B cell (primary cell): ENCODE data around the gene RHOV. TPM values are rescaled to one million over a fixed set of nuclear protein-coding genes. Genes with fewer than 3 reads are reported as not detected.

ENCODE experiments used
- ATAC-seq: fragments of 200-7000 bp; cut with Tn5 transposase; one replicate; pipeline ENCODE4 v1.10.0; 2021; ENCODE audit warnings: low read depth, mild to moderate bottlenecking, moderate number of reproducible peaks, moderate library complexity
- CTCF ChIA-PET: fragments of 350-600 bp; sonication (Branson Sonifier 250); formaldehyde crosslinking; loops from one replicate; lab custom pipeline; 2021; ENCODE audit warnings: antibody characterized with exemption, inconsistent platforms; lab: Charles Lee
- POLR2A ChIA-PET: fragments of 350-600 bp; sonication (Branson Sonifier 250); formaldehyde crosslinking; loops from one replicate; lab custom pipeline; 2021; ENCODE audit warnings: antibody characterized with exemption; lab: Charles Lee
- DNase-seq: peaks from one replicate; pipeline ENCODE4 v3.0.0; 2013
- H2AFZ ChIP-seq: 2 replicates; pipeline ENCODE4 v1.6.1; 2012; ENCODE audit warnings: mild to moderate bottlenecking, low read depth, low read length; ENCODE audit not compliant: insufficient read depth, poor library complexity, severe bottlenecking
- H3K27ac ChIP-seq, 2 donors: 1 replicate in 1 of 2; 2 replicates in 1 of 2; pipeline ENCODE4 v1.5.1; 2012 to 2013; ENCODE audit warnings: low read length in 2 of 2, mild to moderate bottlenecking in 2 of 2, moderate library complexity in 1 of 2
- H3K27me3 ChIP-seq, 4 experiments: fragments of 200-600 bp in 1 of 4; sonication (generic) in 1 of 4; replicated peaks in 1 of 4; 1 replicate in 2 of 4; 2 replicates in 2 of 4; pipeline versions ENCODE4 v1.6.1 to v1.7.0; 2013 to 2016; ENCODE audit warnings: low read length in 3 of 4, mild to moderate bottlenecking in 2 of 4, mixed read lengths in 1 of 4, moderate library complexity in 1 of 4; ENCODE audit not compliant: insufficient read depth in 4 of 4, control insufficient read depth in 3 of 4; ENCODE audit errors: control extremely low read depth in 1 of 4
- H3K36me3 ChIP-seq, 2 experiments: replicated peaks in 1 of 2; 1 replicate in 1 of 2; 2 replicates in 1 of 2; pipeline versions ENCODE4 v1.6.1 to v1.7.1; 2013; ENCODE audit warnings: low read length in 1 of 2; ENCODE audit not compliant: insufficient read depth in 2 of 2, control insufficient read depth in 1 of 2; ENCODE audit errors: control extremely low read depth in 1 of 2, extremely low read depth in 1 of 2
- H3K4me1 ChIP-seq, 2 donors: fragments of 200-600 bp in 1 of 2; sonication (generic) in 1 of 2; 1 replicate in 1 of 2; 2 replicates in 1 of 2; pipeline versions ENCODE4 v1.5.1 to v1.6.1; 2013 to 2017; ENCODE audit warnings: low read length in 2 of 2; ENCODE audit not compliant: control insufficient read depth in 2 of 2, insufficient read depth in 2 of 2
- H3K4me2 ChIP-seq: replicated peaks from 2 replicates; pipeline ENCODE3; 2012; ENCODE audit warnings: mild to moderate bottlenecking, low read depth, low read length; ENCODE audit not compliant: poor library complexity, severe bottlenecking
- H3K4me3 ChIP-seq, 5 experiments: fragments of 200-600 bp in 1 of 5; sonication (generic) in 1 of 5; 1 replicate in 3 of 5; 2 replicates in 2 of 5; pipeline versions ENCODE4 v1.5.1 to v1.7.0; 2011 to 2016; ENCODE audit warnings: low read length in 4 of 5, mild to moderate bottlenecking in 4 of 5, low read depth in 2 of 5, control low read depth in 1 of 5, moderate library complexity in 1 of 5; ENCODE audit not compliant: insufficient read depth in 1 of 5; ENCODE audit errors: control extremely low read depth in 1 of 5, extremely low read depth in 1 of 5
- H3K79me2 ChIP-seq: fragments of 200-600 bp; sonication (generic); one replicate; pipeline ENCODE4 v1.6.0; 2016; ENCODE audit warnings: low read length; ENCODE audit not compliant: control insufficient read depth, insufficient read depth
- H3K9ac ChIP-seq: fragments of 200-600 bp; sonication (generic); 2 replicates; pipeline ENCODE4 v1.6.1; 2017; ENCODE audit warnings: mild to moderate bottlenecking, low read length, moderate library complexity
- H3K9me3 ChIP-seq, 3 donors: one replicate each; pipeline versions ENCODE4 v1.6.1 to v1.7.1; 2013; ENCODE audit warnings: low read length in 2 of 3; ENCODE audit not compliant: control insufficient read depth in 2 of 3, insufficient read depth in 1 of 3; ENCODE audit errors: control extremely low read depth in 1 of 3
- H4K20me1 ChIP-seq: 2 replicates; pipeline ENCODE4 v1.6.0; 2012; ENCODE audit warnings: mild to moderate bottlenecking, low read length; ENCODE audit not compliant: insufficient read depth, control insufficient read depth, poor library complexity, severe bottlenecking
- H3K27ac Mint-ChIP-seq: one replicate; pipeline ENCODE4 v1.8.0; 2021; ENCODE audit warnings: mixed read lengths
- H3K27me3 Mint-ChIP-seq: one replicate; pipeline ENCODE4 v1.8.0; 2021; ENCODE audit warnings: mixed read lengths
- H3K4me1 Mint-ChIP-seq: one replicate; pipeline ENCODE4 v1.8.0; 2021; ENCODE audit warnings: mixed read lengths
- H3K4me3 Mint-ChIP-seq: one replicate; pipeline ENCODE4 v1.8.0; 2021; ENCODE audit warnings: mixed read lengths
- H3K9me3 Mint-ChIP-seq: one replicate; pipeline ENCODE4 v1.8.0; 2022; ENCODE audit warnings: mixed read lengths; ENCODE audit not compliant: insufficient read depth
- CTCF ChIP-seq: fragments of 200-600 bp; IDR thresholded peaks from one replicate; pipeline ENCODE4 v1.8.0; 2022; ENCODE audit warnings: antibody characterized with exemption, mild to moderate bottlenecking
- EZH2 ChIP-seq: IDR thresholded peaks from 2 replicates; pipeline ENCODE4 v1.6.1; 2012; ENCODE audit warnings: borderline replicate concordance, low read depth, mild to moderate bottlenecking, moderate library complexity, low read length; ENCODE audit not compliant: insufficient read depth, poor library complexity, severe bottlenecking
- WGBS: methylation state at CpG from one replicate; pipeline ENCODE4 v1.1.5; 2013; ENCODE audit warnings: missing lambda C conversion rate; ENCODE audit not compliant: insufficient coverage; 5-methylcytosine and 5-hydroxymethylcytosine counted together
- intact Hi-C: fragments of 100-400 bp; cut with micrococcal nuclease; formaldehyde crosslinking; loops from one replicate; pipeline ENCODE4 v1.10.0; 2022
- polyA plus RNA-seq: library from polyadenylated mRNA; depleted of rRNA; stranded (reverse); fragments of >200 nt; gene quantifications from 2 replicates; pipeline ENCODE4 v1.2.3, GENCODE V29; 2012
- total RNA-seq, 2 donors: library from RNA; stranded (reverse); fragments of 120-200 nt in 1 of 2; gene quantifications; 1 replicate in 1 of 2; 2 replicates in 1 of 2; pipeline versions ENCODE4 v1.2.3 to v1.2.4, GENCODE V29; 2013 to 2022

RHOV gene
- total and polyA plus RNA-seq, 2 donors (not counting 1 experiment from before 2014, with no cell fraction given), result 0.54 TPM; not detected in 1

DNA sequence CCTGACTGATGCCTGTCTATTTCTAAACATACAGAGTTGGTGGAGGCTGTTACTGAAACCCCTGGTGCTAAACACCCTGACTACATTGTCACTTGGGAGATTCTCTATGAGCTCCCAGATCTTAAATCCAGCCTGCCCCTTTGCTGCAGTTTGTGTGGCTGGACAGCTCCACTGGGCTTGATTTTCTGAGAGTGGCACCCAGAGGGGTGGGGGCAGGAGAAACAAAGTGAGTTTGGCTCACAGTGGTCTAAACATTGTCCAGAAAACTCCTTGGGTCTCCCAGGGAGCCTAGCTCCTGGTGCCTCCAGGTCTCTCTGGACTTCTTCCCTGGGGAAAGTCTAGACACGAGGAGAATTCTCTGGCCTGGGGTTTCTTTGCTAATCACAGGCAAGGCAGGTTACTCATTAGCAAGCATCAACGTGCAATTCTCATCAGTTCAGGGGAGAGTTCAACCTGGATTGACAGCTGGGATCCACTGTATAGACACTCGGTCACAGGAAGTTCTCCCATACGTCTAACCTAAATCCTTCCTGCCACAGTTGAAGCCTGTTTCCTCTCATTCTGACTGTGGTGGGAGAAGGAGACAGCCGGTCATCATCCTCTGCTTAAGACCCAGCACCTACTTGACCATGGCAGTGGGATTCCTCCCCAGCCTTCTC, 48.0 kb upstream of the RHOV start:
- ATAC-seq (no peak), DNase-seq (no peak)
- H4K20me1 ChIP-seq, result no peaks in the 10 kb centered on the region
- H3K4me2 ChIP-seq, result no peak overlapping the region
- peaks cover 0 to 26% (median 17%) of the 10 kb centered on the region in 4 experiments for H3K27me3 ChIP-seq
- WGBS, result 62% methylated on average over 2 of the region's 5 CpGs
- Mint-ChIP-seq H3K4me1 (peaks cover 13% of the 10 kb centered on the region), H3K27me3 (peaks cover 20% of the 10 kb centered on the region), H3K4me3 (no peak overlapping the region), H3K9me3 (no peaks in the 10 kb centered on the region), H3K27ac (no peak overlapping the region)
- H3K9me3 ChIP-seq, result peaks cover 0 to 10% (median 0%) of the 10 kb centered on the region in 3 donors
- no peaks in the 10 kb centered on the region for H3K36me3 ChIP-seq
- no peak overlapping the region for H3K4me3 ChIP-seq
- peaks cover 18% of the 10 kb centered on the region in 2 donors for H3K4me1 ChIP-seq
- no peak for TF ChIP-seq CTCF
- TF ChIP-seq EZH2, result no peak
- no peak overlapping the region for H3K9ac ChIP-seq
- ChIA-PET POLR2A (interaction anchor here (0.6 kb wide), 1 partner anchor 774 kb away, joined by 4 read pairs; no protein-coding TSS in a partner anchor), CTCF (interaction anchor here (1.0 to 10.7 kb wide), 5 partner anchors 8 to 263 kb away, joined by 3 to 84 read pairs (median 3); partner anchors contain the start of gene VPS18)
- no peak overlapping the region for H3K27ac ChIP-seq
- no peaks in the 10 kb centered on the region for H3K79me2 ChIP-seq
- intact Hi-C loops, result no loop called here
- no peak overlapping the region for H2AFZ ChIP-seq

DNA sequence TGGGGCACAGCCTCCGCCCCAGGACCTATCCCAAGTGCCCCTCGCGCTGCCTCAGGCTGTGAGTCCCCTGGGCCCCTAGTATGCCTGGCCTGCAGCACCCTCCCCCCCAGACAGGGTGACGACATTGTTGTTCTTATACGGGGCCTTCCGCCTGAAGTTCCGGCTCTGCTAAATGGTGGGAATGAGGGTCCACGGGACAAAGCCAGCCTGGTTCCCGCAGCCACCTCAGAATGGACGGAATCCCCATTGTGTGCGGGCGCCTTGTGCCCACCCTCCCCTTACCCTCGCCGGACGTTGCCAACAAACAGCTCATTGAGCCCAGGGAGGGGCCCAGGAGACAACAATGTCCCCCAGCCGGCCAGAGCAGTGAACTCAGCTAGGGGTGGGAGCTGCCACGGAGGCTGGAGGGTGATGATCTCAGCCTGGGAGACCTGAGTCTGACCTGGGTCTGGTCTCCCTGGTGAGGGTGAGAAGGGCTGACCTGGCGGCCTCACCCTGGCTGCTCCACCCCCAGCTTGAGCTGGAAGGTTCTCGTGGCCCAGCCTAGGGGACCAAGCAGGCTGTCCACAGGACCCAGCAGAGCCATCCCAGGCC, 44.9 kb upstream of the RHOV start:
- H3K9ac ChIP-seq, result no peak overlapping the region
- no peaks in the 10 kb centered on the region for H3K79me2 ChIP-seq
- no peaks in the 10 kb centered on the region for H4K20me1 ChIP-seq
- ChIA-PET POLR2A (no interaction called here), CTCF (interaction anchor here (0.8 kb wide), 1 partner anchor 12 kb away, joined by 5 read pairs; no protein-coding TSS in a partner anchor)
- 93% methylated on average over 19 of the region's 19 CpGs for WGBS
- no peaks in the 10 kb centered on the region for H3K27me3 Mint-ChIP-seq
- no peak overlapping the region for H3K4me3 Mint-ChIP-seq
- DNase-seq (no peak), ATAC-seq (no peak)
- H3K4me2 ChIP-seq, result no peak overlapping the region
- H3K4me1 Mint-ChIP-seq, result no peaks in the 10 kb centered on the region
- intact Hi-C loops, result no loop called here
- no peaks in the 10 kb centered on the region for H3K27me3 ChIP-seq
- no peaks in the 10 kb centered on the region for H3K4me1 ChIP-seq
- H3K27ac ChIP-seq, result no peak overlapping the region
- TF ChIP-seq EZH2 (no peak), CTCF (no peak)
- no peaks in the 10 kb centered on the region for H3K9me3 Mint-ChIP-seq
- no peak overlapping the region for H2AFZ ChIP-seq
- H3K4me3 ChIP-seq, result no peak overlapping the region
- H3K36me3 ChIP-seq, result no peaks in the 10 kb centered on the region
- no peak overlapping the region for H3K27ac Mint-ChIP-seq
- no peaks in the 10 kb centered on the region for H3K9me3 ChIP-seq
